HepG2 (cell line): Measurements from ENCODE around the gene PAFAH1B2. TPM values are rescaled to one million over a fixed set of nuclear protein-coding genes. Genes with fewer than 3 reads are reported as not detected.

ENCODE experiments used
- BHLHE40 ChIP-seq: IDR thresholded peaks from 2 replicates; pipeline ENCODE4 v1.6.1; 2011; ENCODE audit warnings: low read length, improper control_type of control experiment
- FOXP4 ChIP-seq: sonication (generic); formaldehyde crosslinking; IDR thresholded peaks from 2 replicates; pipeline ENCODE4 v1.4.0; 2020; ENCODE audit warnings: missing genetic modification reagents
- KLF9 ChIP-seq: IDR thresholded peaks from 2 replicates; pipeline ENCODE4 v1.6.1; 2016; ENCODE audit warnings: low read depth
- KMT2B ChIP-seq: IDR thresholded peaks from 2 replicates; pipeline ENCODE4 v1.6.1; 2016; ENCODE audit warnings: missing genetic modification reagents, missing compliant biosample characterization
- LBX2 ChIP-seq: sonication (generic); formaldehyde crosslinking; IDR thresholded peaks from 2 replicates; pipeline ENCODE4 v1.5.0; 2020; ENCODE audit warnings: missing genetic modification reagents, mild to moderate bottlenecking, borderline replicate concordance
- MAFF ChIP-seq: IDR thresholded peaks from 2 replicates; pipeline ENCODE4 v1.6.1; 2011; ENCODE audit warnings: low read depth, low read length, improper control_type of control experiment
- MIXL1 ChIP-seq: IDR thresholded peaks from 2 replicates; pipeline ENCODE4 v1.6.1; 2016
- NCOR1 ChIP-seq: fragments of 200-600 bp; sonication (generic); IDR thresholded peaks from 2 replicates; pipeline ENCODE4 v1.7.0; 2017; ENCODE audit warnings: antibody characterized with exemption, low read length, borderline replicate concordance
- PHB2 ChIP-seq: fragments of 450-650 bp; IDR thresholded peaks from 2 replicates; pipeline ENCODE4 v1.6.1; 2018; ENCODE audit not compliant: partially characterized antibody
- TAF15 ChIP-seq: fragments of 200-400 bp; formaldehyde crosslinking; IDR thresholded peaks from one replicate; pipeline ENCODE4 v1.6.1; 2018; ENCODE audit warnings: mild to moderate bottlenecking, low read depth, low read length; ENCODE audit not compliant: poor library complexity, severe bottlenecking
- TCF7 ChIP-seq: sonication (generic); IDR thresholded peaks from 2 replicates; pipeline ENCODE4 v1.6.1; 2016; ENCODE audit warnings: antibody characterized with exemption, low read depth
- TGIF2 ChIP-seq: IDR thresholded peaks from 2 replicates; pipeline ENCODE4 v1.6.1; 2016; ENCODE audit warnings: control low read depth, missing compliant biosample characterization
- ZHX2 ChIP-seq, 2 experiments: sonication (generic) in 1 of 2; formaldehyde crosslinking in 1 of 2; IDR thresholded peaks; 2 replicates each; pipeline versions ENCODE4 v1.6.1 to v1.9.0; 2014 to 2022; ENCODE audit warnings: antibody characterized with exemption in 1 of 2, borderline replicate concordance in 1 of 2, inconsistent platforms in 1 of 2, low read depth in 1 of 2, missing genetic modification reagents in 1 of 2
- ZKSCAN8 ChIP-seq: IDR thresholded peaks from 2 replicates; pipeline ENCODE4 v1.6.1; 2016; ENCODE audit warnings: borderline replicate concordance, missing genetic modification reagents, missing compliant biosample characterization
- ZNF446 ChIP-seq: sonication (generic); formaldehyde crosslinking; IDR thresholded peaks from 2 replicates; pipeline ENCODE4 v1.5.0; 2020; ENCODE audit warnings: mild to moderate bottlenecking, missing genetic modification reagents
- ZNF451 ChIP-seq: sonication (generic); formaldehyde crosslinking; IDR thresholded peaks from 2 replicates; pipeline ENCODE4 v1.5.0; 2020; ENCODE audit warnings: mild to moderate bottlenecking, missing genetic modification reagents
- polyA plus RNA-seq, 8 experiments: library from polyadenylated mRNA; depleted of rRNA in 3 of 8; stranded (reverse) in 7 of 8; unstranded in 1 of 8; fragments of >200 nt; fragmentation: Illumina TruSeq in 4 of 8; extraction: Trizol in 4 of 8; gene quantifications; 2 replicates each; pipeline versions ENCODE4 v1.2.1 to v1.2.3, GENCODE V29; 2011 to 2016; ENCODE audit warnings: low read depth in 4 of 8, missing spikeins in 1 of 8, mixed read lengths in 1 of 8; ENCODE audit not compliant: insufficient read depth in 1 of 8
- total RNA-seq, 5 experiments: library from RNA; depleted of rRNA; stranded (reverse); fragments of >200 nt; fragmentation: Illumina TruSeq; extraction: Trizol; gene quantifications; 2 replicates each; pipeline ENCODE4 v1.2.3, GENCODE V29; 2016; ENCODE audit warnings: low read depth in 1 of 5
- TF ChIP-seq, protein P1 (sequence below): sonication (generic); formaldehyde crosslinking; IDR thresholded peaks from 2 replicates; pipeline ENCODE4 v1.4.0; 2020; ENCODE audit warnings: mild to moderate bottlenecking, missing genetic modification reagents
- TF ChIP-seq, protein P2 (sequence below): sonication (generic); formaldehyde crosslinking; IDR thresholded peaks from 2 replicates; pipeline ENCODE4 v1.4.0; 2020; ENCODE audit warnings: missing genetic modification reagents

The PAFAH1B2 gene
- total and polyA plus RNA-seq, 2 of the 13 experiments (the other 11 are each of a cell fraction or from before 2014, with no cell fraction given) = 28.8 to 104 TPM

- TF ChIP-seq LBX2 (CRISPR knock-in tag) (no peak), NCOR1 (peak; percentile 62; the same call in 1 of the 2 replicates), KMT2B (CRISPR knock-in tag) (no peak), KLF9 (CRISPR knock-in tag) (no peak), FOXP4 (CRISPR knock-in tag) (no peak; the same call in 1 of the 2 replicates), BHLHE40 (peak; percentile 97), TCF7 (no peak), PHB2 (no peak), ZNF451 (CRISPR knock-in tag) (no peak), ZHX2 (IDR thresholded peaks at IDR 0.05; ENCODE audit: low read depth) (no peak), ZHX2 (CRISPR knock-in tag; IDR thresholded peaks at IDR 0.05; ENCODE audit: borderline replicate concordance) (no peak), MAFF (no peak), TAF15 (no peak), ZKSCAN8 (CRISPR knock-in tag) (no peak), TGIF2 (peak; percentile 41; the same call in 1 of the 2 replicates), ZNF446 (CRISPR knock-in tag) (no peak), MIXL1 (CRISPR knock-in tag) (no peak)
- TF ChIP-seq, protein P1, sequence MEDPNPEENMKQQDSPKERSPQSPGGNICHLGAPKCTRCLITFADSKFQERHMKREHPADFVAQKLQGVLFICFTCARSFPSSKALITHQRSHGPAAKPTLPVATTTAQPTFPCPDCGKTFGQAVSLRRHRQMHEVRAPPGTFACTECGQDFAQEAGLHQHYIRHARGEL (CRISPR knock-in tag) = no peak
- TF ChIP-seq, protein P2, sequence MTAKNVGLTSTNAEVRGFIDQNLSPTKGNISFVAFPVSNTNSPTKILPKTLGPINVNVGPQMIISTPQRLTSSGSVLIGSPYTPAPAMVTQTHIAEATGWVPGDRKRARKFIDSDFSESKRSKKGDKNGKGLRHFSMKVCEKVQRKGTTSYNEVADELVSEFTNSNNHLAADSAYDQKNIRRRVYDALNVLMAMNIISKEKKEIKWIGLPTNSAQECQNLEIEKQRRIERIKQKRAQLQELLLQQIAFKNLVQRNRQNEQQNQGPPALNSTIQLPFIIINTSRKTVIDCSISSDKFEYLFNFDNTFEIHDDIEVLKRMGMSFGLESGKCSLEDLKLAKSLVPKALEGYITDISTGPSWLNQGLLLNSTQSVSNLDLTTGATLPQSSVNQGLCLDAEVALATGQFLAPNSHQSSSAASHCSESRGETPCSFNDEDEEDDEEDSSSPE (CRISPR knock-in tag) = peak; percentile 56; the same call in 1 of the 2 replicates
Measured at GRCh38 chr11:117098269-117099232, 45.5 kb upstream of the PAFAH1B2 start, which contains the start of gene SIK3 (continued).
